Skin epidermis (tissue), 12 donors: ENCODE data around the gene LRGUK.

ENCODE experiments used
- H3K27ac ChIP-seq, 21 experiments: fragments of 200-600 bp; sonication (generic) in 11 of 21; one replicate each; pipeline ENCODE4 v1.5.0; 2020; ENCODE audit warnings: mild to moderate bottlenecking in 3 of 21, inconsistent platforms in 2 of 21, moderate library complexity in 2 of 21
- H3K4me3 ChIP-seq, 7 experiments: fragments of 200-600 bp; sonication (generic) in 2 of 7; one replicate each; pipeline ENCODE4 v1.5.0; 2020; ENCODE audit warnings: inconsistent platforms in 2 of 7, mild to moderate bottlenecking in 2 of 7, moderate library complexity in 1 of 7

Gene LRGUK

DNA sequence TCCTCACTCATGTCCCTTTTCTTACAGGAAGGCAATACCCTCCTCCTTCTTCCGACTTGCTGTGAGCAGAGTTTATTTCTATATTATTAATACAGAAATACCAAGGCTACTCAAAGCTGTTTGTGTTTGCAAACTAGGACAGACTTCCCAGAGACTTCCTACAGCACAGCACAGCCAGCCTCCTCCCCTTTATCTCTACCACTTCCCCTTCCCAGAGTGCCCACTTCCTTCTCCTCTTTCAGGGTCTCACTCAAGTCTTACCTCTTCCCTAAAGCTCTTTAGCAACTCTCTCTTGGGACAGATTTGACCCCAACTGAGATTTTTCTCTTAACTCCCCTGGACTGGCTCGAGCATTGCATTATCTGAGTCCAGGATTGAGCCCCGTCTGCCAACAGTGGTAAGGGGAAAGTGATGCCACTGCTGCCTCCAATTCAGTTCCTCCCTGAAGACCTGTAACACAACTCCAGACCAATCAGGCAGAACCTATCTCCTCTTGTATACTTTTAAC lies 5.5 kb upstream of the LRGUK start:
- Histone ChIP-seq H3K4me3 (no peak overlapping the region), H3K27ac (no peak overlapping the region)

DNA sequence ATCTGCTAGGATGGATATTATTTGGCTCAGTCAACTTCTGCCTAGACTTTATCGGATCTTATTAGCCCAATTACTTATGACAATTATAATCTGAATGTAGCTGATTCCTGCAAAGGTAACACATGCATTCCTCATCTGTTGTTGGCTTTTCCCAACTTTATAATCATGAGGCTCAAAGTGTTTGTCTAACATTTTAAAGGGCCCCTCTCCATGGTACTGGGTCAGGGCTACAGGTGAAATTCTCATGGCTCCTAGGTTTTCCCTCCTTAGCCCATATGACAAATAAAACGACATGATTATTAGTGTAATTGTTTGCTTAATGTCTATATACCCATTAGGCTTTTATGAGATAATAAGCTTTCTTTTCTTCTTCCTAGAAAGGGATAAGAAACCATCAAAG lies 4.2 kb upstream of the LRGUK start:
- Histone ChIP-seq H3K4me3 (no peak overlapping the region), H3K27ac (no peak overlapping the region)

DNA sequence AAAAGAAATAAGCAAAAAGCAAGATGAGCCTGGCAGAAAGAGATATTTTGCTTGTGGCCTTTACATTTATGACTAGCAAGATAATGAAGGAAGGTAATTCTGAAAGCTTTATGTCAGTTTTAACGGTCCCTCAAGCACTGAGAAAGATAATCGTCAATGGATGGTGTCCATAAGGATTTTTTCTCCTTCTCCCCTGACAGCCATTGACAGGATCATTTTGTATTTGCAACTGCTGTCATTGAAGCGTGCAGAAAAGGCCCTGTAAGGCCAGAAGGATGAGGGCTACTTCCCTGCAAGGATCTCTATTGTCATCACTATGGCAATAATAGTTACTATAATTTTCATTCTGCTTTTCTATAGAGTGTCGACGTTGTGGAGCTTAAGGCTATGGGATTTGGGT lies 994 bp upstream of the LRGUK start:
- H3K4me3 ChIP-seq: no peak overlapping the region

DNA sequence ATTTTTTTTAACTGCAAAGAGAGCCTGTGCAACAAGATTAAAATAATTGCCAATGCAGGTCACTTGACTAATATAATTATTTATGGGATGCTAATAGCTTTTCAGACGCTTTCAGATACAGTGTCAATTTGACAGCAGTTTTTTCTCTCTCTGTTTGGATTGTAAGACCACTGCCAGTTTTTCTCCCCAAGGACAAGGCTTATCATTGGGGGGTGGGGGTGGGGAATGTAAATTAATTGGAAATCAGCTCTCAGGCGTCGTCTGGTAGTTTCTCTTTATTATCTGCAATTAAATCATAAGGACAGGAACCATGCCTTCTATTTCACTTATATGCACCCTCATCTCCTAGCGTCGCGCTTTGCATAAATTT lies 559 bp upstream of the LRGUK start:
- Histone ChIP-seq H3K27ac (no peak overlapping the region), H3K4me3 (peak overlapping the region in 5 of 7 experiments; percentile 40 to 71 (median 64))

More for the DNA sequence above, 994 bp upstream of the LRGUK start:
- no peak overlapping the region for H3K27ac ChIP-seq

DNA sequence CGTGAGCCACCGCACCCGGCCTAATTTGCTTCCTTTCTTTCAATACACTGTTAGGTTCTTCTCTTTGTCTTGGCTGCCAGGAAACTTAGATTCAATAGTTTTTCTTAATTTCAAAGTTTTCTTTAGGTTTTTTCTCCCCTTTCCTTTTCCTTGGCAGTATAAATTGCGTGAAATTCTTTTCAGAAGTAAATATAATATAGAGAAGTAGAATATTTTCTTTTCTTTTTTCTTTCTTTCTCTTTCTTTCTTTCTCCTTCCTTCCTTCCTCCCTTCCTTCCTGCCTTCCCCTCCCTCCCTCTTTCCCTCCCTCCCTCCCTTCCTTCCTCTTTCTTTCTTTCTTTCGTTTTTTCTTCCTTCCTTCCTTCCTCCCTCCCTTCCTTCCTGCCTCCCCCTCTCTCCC lies 1.7 kb downstream of the LRGUK start:
- no peak overlapping the region for H3K4me3 ChIP-seq
- no peak overlapping the region for H3K27ac ChIP-seq

DNA sequence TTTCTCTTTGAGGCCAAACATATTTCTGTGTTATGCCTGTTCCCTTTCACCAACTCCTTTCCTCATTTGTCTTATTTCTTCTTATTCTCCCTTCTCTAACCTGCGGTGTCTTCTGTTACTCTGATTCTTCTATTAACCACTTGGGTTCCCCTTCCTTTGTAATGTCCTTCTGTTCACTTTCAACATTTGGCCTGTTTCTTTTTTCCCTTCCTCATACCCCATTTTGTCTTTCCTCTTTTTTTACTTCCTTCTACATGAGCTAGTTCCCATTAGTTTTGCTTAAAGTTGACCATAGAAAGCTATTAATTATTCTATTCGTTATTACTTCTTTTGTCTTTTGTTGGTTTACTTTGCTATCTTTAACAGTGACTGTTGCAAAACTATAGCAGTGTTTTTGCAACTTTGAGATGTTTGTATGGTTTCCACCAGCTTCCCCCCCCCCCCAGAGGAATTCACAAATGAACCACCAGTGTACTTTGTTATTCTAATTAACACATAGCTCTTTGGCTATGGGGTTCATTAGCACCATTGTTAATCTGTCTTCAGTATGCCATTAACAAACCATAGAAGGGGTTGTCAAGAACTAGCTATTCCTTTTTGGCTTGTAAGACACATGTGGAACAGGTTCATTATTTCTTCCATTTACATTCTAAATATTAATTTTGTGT lies 2.9 kb downstream of the LRGUK start:
- no peak overlapping the region for H3K27ac ChIP-seq
- no peak overlapping the region for H3K4me3 ChIP-seq

DNA sequence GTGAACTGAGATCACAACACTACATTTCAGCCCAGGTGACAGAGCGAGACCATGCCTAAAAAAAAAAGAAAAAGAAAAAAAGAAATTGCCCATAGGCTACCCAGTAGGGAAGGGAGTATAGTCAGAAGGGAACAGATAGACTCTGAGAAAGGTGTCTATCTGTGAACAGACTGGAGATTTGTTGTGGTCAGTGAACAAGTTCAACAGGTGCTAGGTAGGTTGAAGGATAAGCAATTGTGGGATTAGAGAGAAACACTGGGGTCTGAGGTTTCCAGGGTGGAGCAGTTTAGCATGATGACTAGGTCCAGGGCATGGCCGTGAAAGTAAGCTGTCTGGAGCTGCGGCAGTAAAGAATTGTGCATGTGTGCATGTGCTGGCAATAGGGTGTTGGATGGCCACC lies 6.9 kb downstream of the LRGUK start:
- H3K27ac ChIP-seq: no peak overlapping the region
- H3K4me3 ChIP-seq: no peak overlapping the region

DNA sequence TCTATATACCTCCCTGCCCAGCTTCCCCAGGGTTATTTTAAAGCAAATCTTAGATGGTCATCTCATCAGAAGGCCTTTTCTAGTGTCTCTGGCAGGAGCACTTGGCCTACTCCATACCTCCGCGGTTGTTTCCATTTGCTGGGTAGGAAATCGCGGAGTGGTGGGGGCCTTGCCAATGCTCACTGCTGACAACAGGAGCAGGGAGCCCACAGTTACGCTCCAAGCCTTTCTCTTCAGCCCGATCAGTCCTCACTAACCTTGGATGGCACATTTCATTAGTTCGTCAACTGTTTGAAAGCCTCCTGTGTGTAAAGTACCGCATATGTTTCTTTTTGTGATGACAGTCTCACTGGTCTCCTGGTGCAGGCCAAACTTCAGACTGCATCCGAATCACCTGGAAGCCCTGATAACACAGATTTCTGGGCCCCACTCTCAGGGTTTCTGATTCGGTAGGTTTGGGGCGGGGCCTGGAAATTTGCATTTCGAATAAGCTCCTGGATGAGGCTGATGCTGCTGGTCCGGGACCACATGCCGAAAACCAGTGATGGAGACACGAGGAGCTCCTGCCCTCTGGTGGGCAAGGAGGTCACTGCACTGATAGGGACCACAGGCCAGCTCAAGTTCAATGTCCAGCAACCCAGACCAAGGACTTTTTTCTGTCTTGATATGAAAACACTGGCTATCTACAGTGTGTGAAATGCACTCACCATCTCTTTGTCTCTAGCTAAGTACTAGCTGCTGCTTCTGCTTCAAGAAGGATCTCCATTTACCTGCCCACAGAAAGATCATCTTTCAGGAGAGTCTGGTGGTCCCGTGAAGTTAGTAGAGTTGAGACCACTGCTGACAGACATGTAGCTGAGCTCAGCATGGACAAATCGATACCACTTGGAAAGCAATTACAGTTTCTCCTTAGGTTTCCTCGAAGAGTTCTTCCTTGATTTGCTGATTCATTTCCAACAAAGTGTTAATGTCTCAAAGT lies 14.0 kb downstream of the LRGUK start:
- no peak overlapping the region for H3K27ac ChIP-seq
- H3K4me3 ChIP-seq: no peak overlapping the region

DNA sequence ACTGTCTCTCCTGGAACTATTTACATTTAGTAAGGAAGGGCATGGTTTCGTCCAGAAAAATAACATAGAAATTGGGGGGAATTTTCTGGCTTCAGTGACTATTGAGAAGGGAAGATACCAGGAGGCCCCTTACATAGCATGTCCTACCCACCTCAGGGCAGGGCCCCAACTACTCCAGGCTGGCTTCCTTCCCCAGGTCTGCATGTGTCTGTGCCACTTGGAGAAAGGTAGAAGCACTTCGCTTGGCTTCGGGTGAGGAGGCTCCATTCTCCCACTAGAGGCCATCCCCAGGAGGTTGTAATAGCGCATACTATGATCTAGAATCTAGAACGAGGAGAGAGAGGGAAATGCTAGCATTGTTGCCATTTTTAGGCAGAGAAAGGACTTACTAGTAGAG lies 14.7 kb downstream of the LRGUK start:
- H3K27ac ChIP-seq: no peak overlapping the region

DNA sequence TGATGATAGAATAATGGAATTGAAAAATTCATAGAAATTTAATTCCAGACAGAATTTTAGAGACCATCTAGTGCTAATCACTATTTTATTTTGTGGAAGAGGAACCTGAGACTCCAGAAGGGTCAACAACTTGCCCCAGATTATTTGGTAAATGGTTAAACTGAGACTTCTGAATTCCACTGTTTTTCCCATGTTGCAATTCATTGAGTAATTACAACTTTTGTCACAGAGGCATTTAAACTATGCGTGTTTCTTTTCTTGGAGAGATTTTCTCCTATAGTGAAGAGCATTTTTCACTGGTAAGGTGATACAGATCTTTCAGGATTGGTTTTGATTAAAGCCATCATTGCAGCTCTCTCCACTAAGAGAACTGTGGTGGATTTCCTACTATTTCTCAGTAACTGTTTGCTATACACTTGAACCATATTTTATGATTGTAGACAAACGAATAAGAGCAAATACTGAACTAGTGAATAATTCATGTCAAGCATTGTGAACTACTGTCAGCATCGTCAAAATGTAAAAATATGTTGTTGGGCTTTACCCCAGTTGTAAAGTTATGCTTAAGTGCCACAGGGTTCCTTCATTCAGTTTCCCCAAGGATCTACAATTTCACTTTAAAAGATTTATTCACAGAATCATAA lies 26.5 kb downstream of the LRGUK start:
- no peak overlapping the region for H3K27ac ChIP-seq
- no peak overlapping the region for H3K4me3 ChIP-seq

More for the DNA sequence above, 14.7 kb downstream of the LRGUK start:
- H3K4me3 ChIP-seq: no peak overlapping the region

DNA sequence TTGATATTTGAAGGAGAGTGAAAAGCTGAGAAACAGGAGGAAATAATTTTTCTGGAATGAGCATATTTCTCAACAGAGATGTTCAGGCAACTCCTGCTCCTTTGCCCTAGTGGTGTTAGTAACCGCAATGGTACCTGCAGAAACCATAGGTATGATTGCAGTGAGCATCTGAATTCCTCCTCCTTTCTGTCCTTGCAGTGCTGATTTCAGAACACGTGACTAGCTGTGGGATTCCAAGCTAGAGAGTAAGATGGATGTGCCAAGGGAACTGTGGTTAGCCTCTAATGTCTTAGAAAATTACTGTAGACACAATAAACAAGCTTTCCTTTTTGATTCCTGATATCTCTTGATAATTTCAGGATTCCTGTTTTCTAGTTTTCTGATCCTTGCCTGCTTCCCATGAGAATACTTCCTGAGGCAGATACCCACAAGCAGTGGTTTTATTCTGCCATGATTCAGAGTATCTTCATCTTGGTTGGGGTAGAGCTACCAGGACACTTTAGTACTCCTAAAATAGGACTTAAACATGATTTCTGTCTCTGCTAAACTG lies 27.5 kb downstream of the LRGUK start:
- no peak overlapping the region for H3K4me3 ChIP-seq
- no peak overlapping the region for H3K27ac ChIP-seq

DNA sequence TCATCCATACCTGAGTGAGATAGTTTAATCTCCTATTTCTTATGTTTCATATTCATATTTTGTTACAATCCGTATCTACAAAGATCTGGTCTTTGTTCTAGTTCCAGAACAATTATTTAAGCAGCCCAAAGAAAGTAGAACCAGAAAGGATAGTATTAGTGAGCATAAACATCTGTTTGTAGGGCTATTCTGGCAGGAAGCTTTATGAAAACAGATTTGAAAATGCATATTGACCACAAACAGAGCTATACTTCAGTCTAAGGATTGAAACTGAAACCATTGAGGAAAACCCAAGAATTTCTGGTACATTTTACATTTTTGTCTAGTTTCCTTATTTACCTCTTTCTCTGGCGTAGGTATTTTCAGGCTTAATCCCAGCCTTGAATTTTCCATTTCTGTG lies 28.1 kb downstream of the LRGUK start:
- no peak overlapping the region for H3K4me3 ChIP-seq
- H3K27ac ChIP-seq: no peak overlapping the region

DNA sequence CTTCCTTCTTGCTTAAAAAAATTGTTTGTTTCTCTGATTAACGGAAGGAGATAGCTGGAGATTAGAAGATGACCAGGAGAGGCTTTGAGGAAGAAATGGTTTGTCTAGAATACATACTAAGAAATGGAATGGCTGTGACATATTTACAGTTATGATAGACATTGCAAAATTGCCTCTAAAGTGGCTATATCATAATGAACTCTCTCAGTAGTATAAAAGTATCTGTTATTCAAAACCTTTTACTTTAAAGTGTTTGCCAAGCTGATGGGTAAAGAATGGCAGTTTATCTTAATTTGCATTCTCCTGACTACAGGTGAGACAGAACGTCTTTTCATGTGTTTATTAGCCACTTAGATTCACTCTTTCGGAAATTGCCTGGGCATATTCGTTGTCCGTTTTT lies 28.7 kb downstream of the LRGUK start:
- no peak overlapping the region for H3K4me3 ChIP-seq
- no peak overlapping the region for H3K27ac ChIP-seq

DNA sequence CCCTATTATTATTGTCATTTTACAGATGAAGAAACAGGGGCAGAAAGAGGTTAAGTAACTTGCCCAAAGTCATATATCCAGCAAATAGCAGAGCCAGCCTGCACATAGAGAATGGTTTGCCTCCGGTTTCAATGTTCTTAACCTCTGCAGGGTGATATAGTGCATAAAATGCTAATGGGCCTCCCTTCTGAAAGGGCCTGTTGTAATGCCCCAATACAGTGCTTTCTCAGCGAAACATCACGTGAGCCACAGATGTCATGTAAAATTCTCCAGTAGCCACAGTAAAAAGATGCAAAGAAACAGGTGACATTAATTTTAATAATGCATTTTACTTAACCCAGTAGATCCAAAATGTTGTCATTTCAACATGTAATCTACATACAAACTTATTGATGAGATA lies 38.1 kb downstream of the LRGUK start:
- no peak overlapping the region for H3K27ac ChIP-seq
- H3K4me3 ChIP-seq: no peak overlapping the region

DNA sequence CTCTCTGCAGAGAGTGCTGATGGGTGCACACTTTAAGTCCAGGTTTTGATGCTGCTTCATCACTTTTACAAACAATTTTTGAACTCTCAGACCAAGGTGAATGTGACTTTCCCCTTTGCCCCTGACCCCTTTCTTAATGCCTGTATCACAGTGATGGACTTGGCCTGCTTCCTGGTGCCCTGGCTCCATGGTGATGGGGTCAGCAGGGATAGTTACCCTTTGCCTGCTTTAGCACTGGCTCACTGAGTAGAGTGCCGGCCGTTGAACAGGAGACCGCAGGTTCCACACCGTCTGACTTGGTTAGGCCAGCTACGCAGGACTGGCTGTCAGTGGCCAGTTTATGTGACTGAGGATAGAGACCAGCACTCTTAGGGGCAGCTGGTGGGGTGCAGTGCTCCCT lies 40.1 kb downstream of the LRGUK start:
- H3K27ac ChIP-seq: no peak overlapping the region
- no peak overlapping the region for H3K4me3 ChIP-seq

DNA sequence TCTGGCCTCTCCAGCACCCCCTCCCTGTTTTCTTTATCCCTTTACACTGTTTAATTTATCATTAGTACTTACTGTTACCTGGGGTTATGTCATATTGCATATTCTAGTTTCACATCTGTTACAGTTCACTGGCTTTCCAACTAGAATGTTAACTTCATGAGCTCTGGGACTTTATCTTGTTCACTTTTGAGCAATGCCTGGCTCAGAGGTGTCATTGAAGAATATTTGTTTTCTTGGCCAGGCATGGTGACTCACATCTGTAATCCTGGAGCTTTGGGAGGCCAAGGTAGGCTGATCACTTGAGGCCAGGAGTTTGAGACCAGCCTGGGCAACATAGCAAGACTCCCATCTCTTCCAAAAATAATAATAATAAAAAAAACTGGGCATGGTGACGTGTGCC lies 40.7 kb downstream of the LRGUK start:
- H3K4me3 ChIP-seq: no peak overlapping the region
- H3K27ac ChIP-seq: no peak overlapping the region

DNA sequence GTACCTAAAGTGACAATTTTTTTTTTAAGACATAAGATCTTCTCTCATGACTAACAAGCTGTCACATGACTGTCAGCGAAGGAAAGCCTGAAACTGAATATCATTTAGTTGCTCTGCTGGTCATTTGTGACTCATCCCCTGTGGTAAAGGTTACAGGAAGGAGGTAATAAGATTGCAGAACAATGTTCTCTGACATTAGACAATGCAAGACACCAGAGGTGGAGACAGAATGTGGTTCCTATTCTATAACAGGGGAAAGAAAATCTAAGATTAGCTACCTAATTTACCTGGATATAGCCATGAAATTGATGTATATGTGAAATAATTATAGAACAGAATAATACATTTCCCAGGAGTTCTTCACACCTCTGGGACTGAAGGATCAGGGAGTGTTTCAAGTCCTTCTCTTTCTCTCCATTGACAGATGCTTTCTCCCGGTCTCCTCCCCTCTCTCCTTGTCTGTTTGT lies 47.7 kb downstream of the LRGUK start:
- Histone ChIP-seq H3K4me3 (no peak overlapping the region), H3K27ac (peak overlapping the region in 5 of 21 experiments; percentile 10 to 58 (median 23))

DNA sequence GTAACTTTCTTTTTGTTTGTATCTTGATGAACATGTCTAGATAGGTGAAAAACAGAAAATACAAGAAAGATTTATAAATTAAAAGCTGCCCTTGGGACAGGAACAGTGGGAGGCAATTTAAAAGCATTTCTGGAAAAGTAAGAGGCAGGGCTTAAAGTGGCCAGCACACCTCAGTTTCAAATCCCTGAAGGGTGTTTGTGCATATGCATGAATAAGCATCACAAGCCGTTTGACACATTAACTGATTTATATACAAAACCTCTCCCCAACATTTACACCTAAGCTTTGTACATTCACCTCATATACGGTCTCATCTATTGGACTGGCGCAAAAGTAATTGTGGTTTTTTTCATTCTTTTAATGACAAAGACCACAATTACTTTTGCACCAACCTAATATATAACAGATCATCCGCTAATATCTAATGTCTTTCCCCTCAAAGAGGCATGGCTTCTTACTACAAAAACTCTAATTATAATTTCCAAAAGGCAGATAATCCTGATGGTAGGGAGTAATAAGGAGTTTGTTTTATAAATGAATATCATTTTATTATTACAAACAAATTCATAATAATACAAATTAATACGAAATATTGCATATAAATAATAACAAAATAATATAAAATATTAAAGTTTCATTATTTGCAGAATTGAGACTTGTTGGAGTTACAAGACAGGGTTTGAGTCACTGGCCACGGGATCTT lies 48.3 kb downstream of the LRGUK start:
- H3K4me3 ChIP-seq: no peak overlapping the region
- H3K27ac ChIP-seq: peak overlapping the region in 5 of 21 experiments; percentile 10 to 58 (median 23)

DNA sequence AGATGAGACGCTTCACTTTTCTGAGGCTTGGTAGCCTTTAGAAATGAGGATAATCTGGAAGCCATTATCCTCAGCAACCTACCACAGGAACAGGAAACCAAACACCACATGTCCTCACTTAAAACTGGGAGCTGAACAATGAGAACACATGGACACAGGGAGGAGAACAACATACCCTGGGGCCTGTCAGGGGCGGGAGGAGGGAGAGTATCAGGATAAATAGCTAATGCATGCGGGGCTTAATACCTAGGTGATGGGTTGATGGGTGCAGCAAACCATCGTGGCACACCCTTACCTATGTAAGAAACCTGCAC lies 48.9 kb downstream of the LRGUK start:
- Histone ChIP-seq H3K4me3 (no peak overlapping the region), H3K27ac (peak overlapping the region in 1 of 21 experiments; percentile 1)
